ENCODE data around the gene CPNE5. TPM values are rescaled to one million over a fixed set of nuclear protein-coding genes. Genes with fewer than 3 reads are reported as not detected.

CPNE5 gene
- polyA plus RNA-seq, 1 donor (not counting 4 experiments of a cell fraction or from before 2014, with no cell fraction given), result 0.05 TPM

GRCh38 chr6:36755435-36756348 lies 83.6 kb downstream of the CPNE5 start:
- H3K4me1 ChIP-seq (ENCODE audit: control insufficient read depth, extremely low read depth, insufficient read depth, low read length), result peaks cover 55% of the 10 kb centered on the region
- dilution Hi-C loops (cut with MboI; ENCODE audit: extremely low pct_ligation_motif_present, low sequenced_read_pairs), result loop anchor here (10.0 kb wide), 1 partner anchor 141 kb away; no protein-coding TSS in a partner anchor
- DNase-seq (ENCODE audit: low read depth, low spot score), result peak; percentile 65

GRCh38 chr6:36754582-36755434 lies 84.4 kb downstream of the CPNE5 start:
- Histone ChIP-seq H3K4me2 (ENCODE audit: control insufficient read depth, extremely low read depth, insufficient read depth, low read depth, low read length) (no peak overlapping the region), H3K4me1 (ENCODE audit: control insufficient read depth, extremely low read depth, insufficient read depth, low read length) (peaks cover 57% of the 10 kb centered on the region)

More at GRCh38 chr6:36755435-36756348, 83.6 kb downstream of the CPNE5 start:
- no peak overlapping the region for H2AFZ ChIP-seq (ENCODE audit: control insufficient read depth, low read length)
- no peaks in the 10 kb centered on the region for H3K9me3 ChIP-seq (ENCODE audit: control insufficient read depth, low read depth, low read length)
- FAIRE-seq, result no peak
- H3K27ac ChIP-seq (ENCODE audit: control insufficient read depth, insufficient read depth, low read length), result peak overlapping the region; percentile 28
- TF ChIP-seq EZH2 (IDR thresholded peaks at IDR 0.05; ENCODE audit: low read length), result no peak
- TF ChIP-seq CTCF (optimal IDR thresholded peaks at IDR 0.05 in 1 of 3, IDR thresholded peaks at IDR 0.05 in 1 of 3, conservative IDR thresholded peaks at IDR 0.05 in 1 of 3; ENCODE audit: extremely low read depth in 1 of 3, insufficient read depth in 2 of 3, low read length in 3 of 3), result no peak
- peak overlapping the region; percentile 14 for H3K9ac ChIP-seq (ENCODE audit: control insufficient read depth, extremely low read depth, insufficient read depth, low read length)
- peak overlapping the region in 1 of 3 experiments; percentile 29 for H3K4me3 ChIP-seq (ENCODE audit: control insufficient read depth in 2 of 3, extremely low read depth in 1 of 3, insufficient read depth in 2 of 3, low read depth in 1 of 3, low read length in 3 of 3)
- H4K20me1 ChIP-seq (ENCODE audit: control insufficient read depth, extremely low read depth, insufficient read depth, low read length), result no peaks in the 10 kb centered on the region
- peak overlapping the region; percentile 45 for H3K4me2 ChIP-seq (ENCODE audit: control insufficient read depth, extremely low read depth, insufficient read depth, low read depth, low read length)
- no peaks in the 10 kb centered on the region for H3K36me3 ChIP-seq (ENCODE audit: control insufficient read depth in 2 of 2, extremely low read depth in 1 of 2, insufficient read depth in 2 of 2, low read length in 2 of 2)
- peaks cover 3% of the 10 kb centered on the region for H3K9me1 ChIP-seq (ENCODE audit: control insufficient read depth, extremely low read depth, insufficient read depth, low read length)
- peaks cover 6% of the 10 kb centered on the region for H3K27me3 ChIP-seq (ENCODE audit: control insufficient read depth, extremely low read depth, insufficient read depth, low read length)
- no peaks in the 10 kb centered on the region for H3K79me2 ChIP-seq (ENCODE audit: control insufficient read depth, insufficient read depth, low read length)

More at GRCh38 chr6:36754582-36755434, 84.4 kb downstream of the CPNE5 start:
- H3K9ac ChIP-seq (ENCODE audit: control insufficient read depth, extremely low read depth, insufficient read depth, low read length), result no peak overlapping the region
- peaks cover 3% of the 10 kb centered on the region for H3K9me1 ChIP-seq (ENCODE audit: control insufficient read depth, extremely low read depth, insufficient read depth, low read length)
- no peaks in the 10 kb centered on the region for H3K9me3 ChIP-seq (ENCODE audit: control insufficient read depth, low read depth, low read length)
- dilution Hi-C loops (cut with MboI; ENCODE audit: extremely low pct_ligation_motif_present, low sequenced_read_pairs), result loop anchor here (10.0 kb wide), 1 partner anchor 140 kb away; no protein-coding TSS in a partner anchor
- no peaks in the 10 kb centered on the region for H3K36me3 ChIP-seq (ENCODE audit: control insufficient read depth in 2 of 2, extremely low read depth in 1 of 2, insufficient read depth in 2 of 2, low read length in 2 of 2)
- H3K27ac ChIP-seq (ENCODE audit: control insufficient read depth, insufficient read depth, low read length), result no peak overlapping the region
- no peaks in the 10 kb centered on the region for H3K27me3 ChIP-seq (ENCODE audit: control insufficient read depth, extremely low read depth, insufficient read depth, low read length)
- no peaks in the 10 kb centered on the region for H4K20me1 ChIP-seq (ENCODE audit: control insufficient read depth, extremely low read depth, insufficient read depth, low read length)
- TF ChIP-seq EZH2 (IDR thresholded peaks at IDR 0.05; ENCODE audit: low read length) (no peak), CTCF (optimal IDR thresholded peaks at IDR 0.05 in 1 of 3, IDR thresholded peaks at IDR 0.05 in 1 of 3, conservative IDR thresholded peaks at IDR 0.05 in 1 of 3; ENCODE audit: extremely low read depth in 1 of 3, insufficient read depth in 2 of 3, low read length in 3 of 3) (no peak)
- H3K4me3 ChIP-seq (ENCODE audit: control insufficient read depth in 2 of 3, extremely low read depth in 1 of 3, insufficient read depth in 2 of 3, low read depth in 1 of 3, low read length in 3 of 3), result no peak overlapping the region
- FAIRE-seq (no peak), DNase-seq (ENCODE audit: low read depth, low spot score) (no peak)
- no peak overlapping the region for H2AFZ ChIP-seq (ENCODE audit: control insufficient read depth, low read length)
- H3K79me2 ChIP-seq (ENCODE audit: control insufficient read depth, insufficient read depth, low read length), result no peaks in the 10 kb centered on the region

Data from keratinocyte (primary cell).